GM19043 (cell line): Measurements from ENCODE around the gene CYP4F12.

Experiments
- ATAC-seq: cut with Tn5 transposase; IDR thresholded peaks from one replicate; pipeline ENCODE4 v1.9.1; 2021; ENCODE audit warnings: low read depth; ENCODE audit not compliant: unreplicated experiment

Gene CYP4F12

DNA sequence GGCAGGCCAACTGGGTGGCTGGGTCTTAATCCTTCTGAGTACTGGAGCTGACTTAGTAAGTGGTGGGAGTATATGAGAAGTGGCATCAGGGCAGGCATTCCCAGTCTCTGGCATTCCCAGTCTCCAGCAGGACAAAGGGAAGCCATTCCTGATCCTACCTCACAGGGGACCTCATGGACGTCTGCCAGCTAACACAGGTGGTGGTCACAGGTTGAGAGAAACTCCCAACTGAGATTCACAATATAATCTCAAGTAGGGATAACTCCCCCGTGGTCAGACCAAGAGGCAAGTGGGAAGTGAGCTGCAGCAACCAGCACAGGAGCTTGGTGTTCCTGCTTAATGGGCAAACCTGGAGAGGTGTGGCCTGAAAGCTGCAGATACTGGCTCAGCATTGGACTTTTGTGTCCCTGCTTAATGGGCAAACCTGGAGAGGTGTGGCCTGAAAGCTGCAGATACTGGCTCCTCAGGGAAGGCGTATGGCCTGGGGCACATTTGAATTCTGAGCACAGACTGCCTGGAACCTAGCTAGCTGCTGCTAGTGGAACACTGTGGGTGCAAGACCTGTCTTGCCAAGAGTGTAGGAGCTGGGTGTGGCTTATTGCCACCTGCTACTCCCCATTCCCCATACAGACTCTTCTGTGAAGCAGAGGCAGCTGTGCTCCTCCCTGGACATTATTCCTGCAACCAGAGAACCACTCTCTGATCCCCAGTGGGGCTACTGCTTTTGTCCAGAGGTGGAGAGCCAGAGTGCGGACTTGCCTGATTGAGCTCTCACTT is 29.1 kb downstream of the CYP4F12 start:
- no peak for ATAC-seq

DNA sequence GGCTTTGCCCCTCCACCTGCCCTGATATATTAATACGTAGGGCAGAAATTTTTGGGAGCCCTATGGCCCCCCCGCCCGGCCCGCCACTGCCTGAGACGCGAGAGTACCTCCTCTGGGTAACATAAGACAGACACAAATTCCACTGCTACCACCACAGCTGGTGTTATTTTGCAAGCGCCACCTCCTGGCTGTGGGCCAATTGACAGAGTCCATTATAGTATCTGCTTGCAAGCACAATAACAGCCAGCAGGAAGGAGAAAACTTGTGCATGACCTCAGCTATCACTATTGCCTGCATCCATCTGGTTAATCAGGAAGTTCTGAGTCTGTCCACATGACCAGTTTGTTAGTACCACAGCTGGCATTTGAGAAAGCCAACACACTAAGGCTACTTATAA is 29.6 kb downstream of the CYP4F12 start:
- no peak for ATAC-seq

DNA sequence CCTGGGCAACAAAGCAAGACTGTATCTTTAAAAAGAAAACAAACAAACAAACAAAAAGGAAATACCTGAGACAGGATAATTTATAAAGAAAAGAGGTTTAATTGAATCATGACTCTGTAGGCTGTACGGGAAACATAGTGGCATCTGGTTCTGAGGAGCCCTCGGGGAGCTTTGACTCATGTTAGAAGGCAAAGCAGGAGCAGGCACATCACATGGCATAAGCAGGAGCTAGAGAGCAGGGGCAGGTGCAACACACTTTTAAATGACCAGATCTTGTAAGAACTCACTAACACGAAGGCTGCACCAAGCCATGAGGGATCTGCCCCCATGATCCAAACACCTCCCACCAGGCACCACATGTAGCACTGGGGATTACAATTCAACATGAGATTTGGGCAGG is 41.8 kb downstream of the CYP4F12 start:
- no peak for ATAC-seq

DNA sequence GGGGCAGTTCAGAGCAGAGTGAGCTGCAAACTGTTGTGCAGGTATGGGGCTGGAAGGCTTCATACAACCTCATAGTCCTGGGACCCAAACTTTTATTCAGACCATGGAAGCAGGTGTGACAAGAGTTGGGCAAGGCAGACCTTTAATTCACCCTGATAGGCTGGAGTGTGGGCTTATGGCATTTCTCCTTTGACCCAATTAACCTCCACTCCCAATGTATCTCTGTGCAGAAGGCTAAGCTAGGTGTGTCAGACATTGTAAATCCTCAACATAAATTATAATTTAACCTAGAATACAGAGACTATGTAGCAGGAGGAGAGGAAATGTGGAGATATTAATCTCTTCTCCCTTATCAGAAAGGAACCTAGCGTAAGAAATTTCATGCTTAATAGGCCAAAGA is 42.8 kb downstream of the CYP4F12 start:
- ATAC-seq, result no peak

- no peak for ATAC-seq
Measured at GRCh38 chr19:15717809-15718208, 44.9 kb downstream of the CYP4F12 start.

GRCh38 chr19:15721268-15721667 is 48.4 kb downstream of the CYP4F12 start:
- ATAC-seq, result no peak

- ATAC-seq, result no peak
Measured at GRCh38 chr19:15722956-15723355, 50.1 kb downstream of the CYP4F12 start.

GRCh38 chr19:15727724-15728123 is 54.8 kb downstream of the CYP4F12 start, which contains the start of gene OR10H2:
OR10H2 (plus strand) TSS chr19:15728024; CDS start chr19:15728044, 20 bp downstream.
- ATAC-seq, result no peak

DNA sequence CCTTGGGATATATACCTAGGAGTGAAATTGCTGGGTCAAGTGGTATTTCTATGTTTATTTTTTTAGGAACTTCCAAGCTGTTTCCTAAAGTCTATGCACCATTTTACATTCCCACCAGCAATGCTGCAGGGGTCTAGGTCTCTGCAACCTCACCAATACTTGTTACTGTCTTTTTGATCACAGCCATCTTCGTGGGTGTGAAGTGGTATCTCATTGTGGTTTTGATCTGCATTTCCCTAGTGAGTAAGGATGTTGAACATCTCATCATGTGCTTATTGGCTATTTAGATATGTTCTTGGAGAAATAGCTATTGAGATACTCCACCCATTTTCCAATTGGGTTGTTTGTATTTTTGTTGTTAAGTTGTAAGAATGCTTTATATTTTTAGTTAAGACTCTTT is 57.7 kb downstream of the CYP4F12 start:
- no peak for ATAC-seq

GRCh38 chr19:15732388-15732787 is 59.5 kb downstream of the CYP4F12 start:
- no peak for ATAC-seq

DNA sequence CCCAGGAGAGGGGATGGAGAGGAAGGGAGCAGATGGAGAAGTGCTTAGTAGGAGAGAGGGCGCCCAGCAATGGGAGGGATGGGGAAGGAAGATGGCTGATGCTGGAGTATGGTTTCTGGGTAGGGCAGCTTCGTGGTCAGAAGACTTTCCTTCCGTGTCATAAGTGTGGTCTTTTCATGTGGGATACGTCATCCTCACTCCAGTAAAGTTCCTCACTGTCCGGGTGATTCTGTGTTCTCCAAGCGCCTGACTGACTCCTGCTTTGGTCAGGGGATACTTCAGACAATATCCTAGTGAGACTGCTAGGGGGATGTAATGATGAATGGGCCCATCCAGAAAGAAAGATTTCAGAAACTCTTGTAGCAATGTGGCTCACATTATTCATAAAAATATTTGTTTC is 61.0 kb downstream of the CYP4F12 start:
- no peak for ATAC-seq

GRCh38 chr19:15737722-15738121 is 64.8 kb downstream of the CYP4F12 start, which contains the start of gene OR10H3:
OR10H3 (plus strand) TSS chr19:15737985; CDS start chr19:15741393, 3,408 bp downstream.
- no peak for ATAC-seq

- ATAC-seq, result no peak
Measured at GRCh38 chr19:15740785-15741184, 67.9 kb downstream of the CYP4F12 start.
